Measurements from ENCODE around the gene MAPKAP1. TPM values are rescaled to one million over a fixed set of nuclear protein-coding genes. Genes with fewer than 3 reads are reported as not detected.

MAPKAP1 gene
- total RNA-seq, 1 donor from 2014 or later, result 127 TPM

DNA sequence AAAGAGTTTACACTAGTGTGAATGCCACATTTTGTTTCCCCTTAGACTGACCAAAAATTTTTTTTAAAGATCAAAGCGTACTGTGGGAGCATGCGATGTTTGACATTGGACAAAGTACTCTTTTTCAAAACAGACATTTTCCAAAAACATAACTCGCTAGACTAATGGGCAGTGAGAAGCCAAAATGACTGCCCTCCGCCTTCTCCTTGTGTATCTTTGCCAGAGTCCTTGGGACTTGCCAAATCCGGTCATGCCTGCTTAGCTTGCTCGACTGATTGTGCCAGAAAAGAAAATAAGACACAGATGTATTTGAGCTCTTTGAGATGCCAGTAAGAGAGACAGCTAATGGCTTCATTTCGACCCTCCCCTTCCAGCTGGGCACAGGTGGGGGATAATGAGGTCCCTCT is 157.5 kb downstream of the MAPKAP1 start:
- TF ChIP-seq, protein P1, sequence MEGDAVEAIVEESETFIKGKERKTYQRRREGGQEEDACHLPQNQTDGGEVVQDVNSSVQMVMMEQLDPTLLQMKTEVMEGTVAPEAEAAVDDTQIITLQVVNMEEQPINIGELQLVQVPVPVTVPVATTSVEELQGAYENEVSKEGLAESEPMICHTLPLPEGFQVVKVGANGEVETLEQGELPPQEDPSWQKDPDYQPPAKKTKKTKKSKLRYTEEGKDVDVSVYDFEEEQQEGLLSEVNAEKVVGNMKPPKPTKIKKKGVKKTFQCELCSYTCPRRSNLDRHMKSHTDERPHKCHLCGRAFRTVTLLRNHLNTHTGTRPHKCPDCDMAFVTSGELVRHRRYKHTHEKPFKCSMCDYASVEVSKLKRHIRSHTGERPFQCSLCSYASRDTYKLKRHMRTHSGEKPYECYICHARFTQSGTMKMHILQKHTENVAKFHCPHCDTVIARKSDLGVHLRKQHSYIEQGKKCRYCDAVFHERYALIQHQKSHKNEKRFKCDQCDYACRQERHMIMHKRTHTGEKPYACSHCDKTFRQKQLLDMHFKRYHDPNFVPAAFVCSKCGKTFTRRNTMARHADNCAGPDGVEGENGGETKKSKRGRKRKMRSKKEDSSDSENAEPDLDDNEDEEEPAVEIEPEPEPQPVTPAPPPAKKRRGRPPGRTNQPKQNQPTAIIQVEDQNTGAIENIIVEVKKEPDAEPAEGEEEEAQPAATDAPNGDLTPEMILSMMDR (IDR thresholded peaks at IDR 0.05; ENCODE audit: borderline replicate concordance), result no peak
- Histone ChIP-seq H3K9me3 (replicated peaks) (no peaks in the 10 kb centered on the region), H3K27me3 (ENCODE audit: low read depth) (no peaks in the 10 kb centered on the region), H3K27ac (replicated peaks) (peak overlapping the region; percentile 87), H3K36me3 (no peaks in the 10 kb centered on the region), H3K4me3 (peak overlapping the region; percentile 35), H3K4me1 (peaks cover 79% of the 10 kb centered on the region)
- intact Hi-C loops (cut with micrococcal nuclease), result no loop called here
- no peak for DNase-seq

GRCh38 chr9:125549039-125549438 is 158.0 kb downstream of the MAPKAP1 start:
- Histone ChIP-seq H3K4me1 (peaks cover 81% of the 10 kb centered on the region), H3K9me3 (replicated peaks) (no peaks in the 10 kb centered on the region), H3K27me3 (ENCODE audit: low read depth) (no peaks in the 10 kb centered on the region), H3K36me3 (no peaks in the 10 kb centered on the region), H3K27ac (replicated peaks) (peak overlapping the region; percentile 87), H3K4me3 (peak overlapping the region; percentile 35)
- TF ChIP-seq, protein P1 (IDR thresholded peaks at IDR 0.05; ENCODE audit: borderline replicate concordance), result no peak
- intact Hi-C loops (cut with micrococcal nuclease), result no loop called here
- no peak for DNase-seq

DNA sequence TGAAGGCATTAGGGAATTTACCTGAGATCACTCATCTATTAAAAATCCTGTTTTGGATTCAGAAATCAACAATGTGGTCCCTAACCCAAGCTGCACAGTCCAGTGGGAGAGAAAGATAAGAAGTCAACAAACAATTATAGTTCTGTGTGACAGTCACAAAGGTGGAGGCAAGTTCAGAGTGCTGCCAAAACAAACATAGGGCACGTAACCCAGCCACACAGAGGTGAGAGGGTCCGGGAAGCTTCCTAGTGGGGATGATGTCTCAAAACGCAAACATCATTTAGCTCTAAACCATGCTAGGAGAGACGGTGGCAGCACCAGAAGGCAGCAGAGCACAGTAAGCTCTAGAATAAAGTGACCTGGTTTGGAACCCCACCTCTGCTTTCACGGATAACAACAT is 158.9 kb downstream of the MAPKAP1 start:
- TF ChIP-seq, protein P1 (IDR thresholded peaks at IDR 0.05; ENCODE audit: borderline replicate concordance), result no peak
- Histone ChIP-seq H3K4me1 (peaks cover 81% of the 10 kb centered on the region), H3K27ac (replicated peaks) (peak overlapping the region; percentile 87), H3K9me3 (replicated peaks) (no peaks in the 10 kb centered on the region), H3K27me3 (ENCODE audit: low read depth) (no peaks in the 10 kb centered on the region), H3K4me3 (no peak overlapping the region), H3K36me3 (no peaks in the 10 kb centered on the region)
- intact Hi-C loops (cut with micrococcal nuclease), result no loop called here
- no peak for DNase-seq

DNA sequence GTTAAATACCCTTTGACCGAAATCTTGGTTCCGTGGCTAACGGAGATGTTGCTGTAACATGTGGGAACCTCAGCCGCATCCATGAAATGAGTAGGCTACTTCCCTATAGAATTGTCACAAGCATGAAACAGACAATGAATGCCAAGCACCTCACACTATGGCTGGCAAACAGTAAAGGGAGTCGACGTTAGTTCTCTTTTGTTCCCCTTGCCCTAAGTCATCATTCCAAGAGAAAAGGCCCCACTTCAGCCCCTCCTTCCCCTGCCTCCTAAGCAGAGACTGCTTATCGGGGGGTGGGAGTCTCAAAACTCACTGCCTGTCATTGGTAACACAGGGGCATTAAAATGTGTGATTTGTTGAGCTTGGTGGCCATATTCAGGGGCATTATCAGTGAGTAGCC is 159.6 kb downstream of the MAPKAP1 start:
- Histone ChIP-seq H3K4me3 (no peak overlapping the region), H3K4me1 (peaks cover 81% of the 10 kb centered on the region), H3K36me3 (no peaks in the 10 kb centered on the region), H3K9me3 (replicated peaks) (no peaks in the 10 kb centered on the region), H3K27me3 (ENCODE audit: low read depth) (no peaks in the 10 kb centered on the region), H3K27ac (replicated peaks) (peak overlapping the region; percentile 87)
- TF ChIP-seq, protein P1 (IDR thresholded peaks at IDR 0.05; ENCODE audit: borderline replicate concordance), result no peak
- no peak for DNase-seq
- intact Hi-C loops (cut with micrococcal nuclease), result no loop called here

DNA sequence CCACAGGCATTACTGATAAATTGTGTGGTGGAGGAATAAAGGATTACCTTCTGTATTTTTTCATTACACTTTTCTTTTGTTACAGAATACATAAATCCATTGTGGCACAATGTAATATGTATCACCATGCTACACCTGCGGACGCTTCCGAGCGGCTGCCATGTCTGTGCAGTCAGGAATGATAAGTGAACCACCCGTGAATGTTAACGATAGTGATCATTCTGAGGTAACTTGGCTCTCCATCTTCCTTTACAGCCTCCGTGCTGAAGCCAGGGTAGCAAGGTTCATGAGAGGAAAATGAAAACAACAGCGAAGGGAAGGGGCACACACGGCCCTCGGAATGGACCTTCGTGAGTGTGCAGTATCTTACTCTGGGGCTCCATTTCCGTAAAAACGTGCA is 161.2 kb downstream of the MAPKAP1 start:
- TF ChIP-seq, protein P1 (IDR thresholded peaks at IDR 0.05; ENCODE audit: borderline replicate concordance), result no peak
- Histone ChIP-seq H3K4me3 (no peak overlapping the region), H3K27ac (replicated peaks) (peak overlapping the region; percentile 76), H3K27me3 (ENCODE audit: low read depth) (no peaks in the 10 kb centered on the region), H3K36me3 (no peaks in the 10 kb centered on the region), H3K9me3 (replicated peaks) (no peaks in the 10 kb centered on the region), H3K4me1 (peaks cover 81% of the 10 kb centered on the region)
- intact Hi-C loops (cut with micrococcal nuclease), result no loop called here
- DNase-seq, result no peak

Data from left ventricle myocardium inferior (tissue), 1 donor.